GM21447 (cell line): Measurements from ENCODE around the gene SH3BP5.
"Not testable (repeated sequence)": the region's sequence is repeated elsewhere in the genome, so short reads cannot be mapped to it uniquely, and the experiment has no call there.

Experiments
- ATAC-seq: cut with Tn5 transposase; IDR thresholded peaks from one replicate; pipeline ENCODE4 v1.9.1; 2021; ENCODE audit not compliant: unreplicated experiment

SH3BP5 gene

GRCh38 chr3:15332405-15333098, at the start of gene SH3BP5:
TSS of gene SH3BP5 (minus strand) at chr3:15332586. CDS start at chr3:15332408, 178 bp downstream.
- ATAC-seq, result peak; percentile 66

GRCh38 chr3:15380980-15381890, 48.8 kb upstream of the SH3BP5 start:
- no peak for ATAC-seq

GRCh38 chr3:15377961-15378791, 45.8 kb upstream of the SH3BP5 start:
- ATAC-seq, result peak; percentile 89

- ATAC-seq, result no peak
These were observed 43.1 kb upstream of the SH3BP5 start for GRCh38 chr3:15375461-15376000.

- ATAC-seq, result no peak
These were observed 40.5 kb upstream of the SH3BP5 start for GRCh38 chr3:15372918-15373317.

- ATAC-seq, result no peak
These were observed 36.3 kb upstream of the SH3BP5 start for GRCh38 chr3:15368561-15369135.

- no peak for ATAC-seq
These were observed 34.7 kb upstream of the SH3BP5 start for GRCh38 chr3:15367059-15367458.

GRCh38 chr3:15364078-15364477, 31.7 kb upstream of the SH3BP5 start:
- ATAC-seq, result not testable (repeated sequence)

- ATAC-seq, result peak; percentile 78
These were observed 29.3 kb upstream of the SH3BP5 start for GRCh38 chr3:15361494-15362214.

- no peak for ATAC-seq
These were observed 28.6 kb upstream of the SH3BP5 start for GRCh38 chr3:15360788-15361493.

- no peak for ATAC-seq
These were observed 27.5 kb upstream of the SH3BP5 start for GRCh38 chr3:15359677-15360397.

GRCh38 chr3:15356651-15357061, 24.3 kb upstream of the SH3BP5 start:
- not testable (repeated sequence) for ATAC-seq

- ATAC-seq, result no peak
These were observed 23.8 kb upstream of the SH3BP5 start for GRCh38 chr3:15356176-15356575.

GRCh38 chr3:15355086-15355485, 22.7 kb upstream of the SH3BP5 start:
- no peak for ATAC-seq

- ATAC-seq, result no peak
These were observed 22.1 kb upstream of the SH3BP5 start for GRCh38 chr3:15354485-15354884.

- no peak for ATAC-seq
These were observed 17.8 kb upstream of the SH3BP5 start for GRCh38 chr3:15350141-15350540.

GRCh38 chr3:15349438-15349837, 17.1 kb upstream of the SH3BP5 start:
- not testable (repeated sequence) for ATAC-seq

- ATAC-seq, result no peak
These were observed 15.9 kb upstream of the SH3BP5 start for GRCh38 chr3:15348246-15348645.

GRCh38 chr3:15347737-15348110, 15.3 kb upstream of the SH3BP5 start:
- ATAC-seq, result no peak
